ENCODE measurements around the gene EXOC4.

Gene EXOC4

DNA sequence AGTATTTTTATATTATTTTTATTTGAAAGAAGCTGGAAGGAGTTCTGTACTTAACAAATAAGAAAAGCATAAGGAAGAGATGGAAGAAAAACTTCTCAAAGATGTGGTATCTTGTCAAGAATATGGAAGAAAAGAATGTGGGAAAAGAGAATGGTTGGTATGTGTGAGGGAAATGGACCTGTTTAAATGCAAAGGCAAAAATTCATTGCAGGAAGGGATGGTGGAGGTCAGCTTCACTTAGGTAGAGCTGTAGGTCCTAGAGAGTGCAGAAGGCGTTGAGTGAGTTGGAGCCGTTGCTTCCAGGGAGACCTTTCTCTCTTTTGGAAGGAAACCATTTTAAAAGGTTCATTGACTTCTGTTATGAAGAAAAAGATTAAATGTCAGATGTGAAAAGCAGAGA is 107.3 kb downstream of the EXOC4 start:
- TF ChIP-seq, protein P1, sequence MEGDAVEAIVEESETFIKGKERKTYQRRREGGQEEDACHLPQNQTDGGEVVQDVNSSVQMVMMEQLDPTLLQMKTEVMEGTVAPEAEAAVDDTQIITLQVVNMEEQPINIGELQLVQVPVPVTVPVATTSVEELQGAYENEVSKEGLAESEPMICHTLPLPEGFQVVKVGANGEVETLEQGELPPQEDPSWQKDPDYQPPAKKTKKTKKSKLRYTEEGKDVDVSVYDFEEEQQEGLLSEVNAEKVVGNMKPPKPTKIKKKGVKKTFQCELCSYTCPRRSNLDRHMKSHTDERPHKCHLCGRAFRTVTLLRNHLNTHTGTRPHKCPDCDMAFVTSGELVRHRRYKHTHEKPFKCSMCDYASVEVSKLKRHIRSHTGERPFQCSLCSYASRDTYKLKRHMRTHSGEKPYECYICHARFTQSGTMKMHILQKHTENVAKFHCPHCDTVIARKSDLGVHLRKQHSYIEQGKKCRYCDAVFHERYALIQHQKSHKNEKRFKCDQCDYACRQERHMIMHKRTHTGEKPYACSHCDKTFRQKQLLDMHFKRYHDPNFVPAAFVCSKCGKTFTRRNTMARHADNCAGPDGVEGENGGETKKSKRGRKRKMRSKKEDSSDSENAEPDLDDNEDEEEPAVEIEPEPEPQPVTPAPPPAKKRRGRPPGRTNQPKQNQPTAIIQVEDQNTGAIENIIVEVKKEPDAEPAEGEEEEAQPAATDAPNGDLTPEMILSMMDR (IDR thresholded peaks at IDR 0.05; ENCODE audit: low read length, missing control alignments) = no peak
- H3K4me3 ChIP-seq (replicated peaks; ENCODE audit: low read depth, low read length) = no peak overlapping the region
- DNase-seq (ENCODE audit: low read depth) = no peak

DNA sequence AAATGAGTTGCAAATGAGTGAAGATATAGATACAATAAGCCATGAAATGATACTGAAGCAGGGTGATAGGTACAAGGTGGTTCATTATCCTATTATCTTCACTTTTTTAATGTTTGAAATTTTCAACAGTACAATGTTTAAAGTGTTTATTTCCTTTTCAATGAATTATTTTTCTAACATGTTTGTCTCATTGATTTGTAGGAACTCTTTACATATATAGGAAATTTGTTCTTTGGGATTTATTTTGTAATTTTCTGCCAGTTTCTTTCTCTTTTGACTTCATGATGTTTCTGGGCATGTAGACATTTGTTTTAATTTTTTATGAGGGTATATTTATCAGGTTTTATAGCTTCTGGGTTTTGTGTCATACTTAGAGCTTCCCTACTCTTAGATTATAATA is 108.9 kb downstream of the EXOC4 start:
- TF ChIP-seq, protein P1 (IDR thresholded peaks at IDR 0.05; ENCODE audit: low read length, missing control alignments) = no peak
- no peak for DNase-seq (ENCODE audit: low read depth)
- H3K4me3 ChIP-seq (replicated peaks; ENCODE audit: low read depth, low read length) = no peak overlapping the region

DNA sequence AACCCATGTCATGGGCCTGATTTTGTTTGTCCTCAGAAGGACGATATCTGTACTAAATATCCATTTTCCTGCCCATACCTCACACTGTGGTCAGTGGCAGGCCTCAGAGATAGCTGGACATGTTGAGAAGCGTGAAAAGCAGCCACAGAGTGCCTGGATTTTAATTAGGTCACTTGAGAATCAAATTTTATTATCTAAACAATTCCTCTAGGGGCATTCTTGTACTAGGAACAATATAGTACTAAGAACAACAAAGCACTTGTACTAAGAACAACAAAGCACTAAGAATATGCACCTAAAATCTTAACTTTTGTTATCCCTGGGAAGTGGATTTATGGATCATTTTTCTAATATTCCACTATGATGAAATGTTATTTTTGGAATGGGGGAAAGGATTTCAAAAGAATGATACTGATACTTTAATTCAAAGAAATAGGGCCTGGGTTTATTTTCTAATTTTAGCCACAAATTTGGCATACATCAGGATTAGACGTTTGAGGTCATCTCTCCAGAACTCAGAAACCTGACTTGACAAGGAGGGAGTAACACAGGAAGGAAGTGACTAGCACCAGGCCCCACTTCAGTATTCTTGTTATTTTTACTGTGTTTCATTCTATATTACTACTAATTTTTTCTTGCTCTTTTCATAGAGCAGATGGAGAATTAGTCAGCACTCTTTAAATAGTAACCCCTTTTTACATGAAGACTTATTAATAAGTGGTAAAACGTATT is 112.2 kb downstream of the EXOC4 start:
- no peak overlapping the region for H3K4me3 ChIP-seq (replicated peaks; ENCODE audit: low read depth, low read length)
- TF ChIP-seq, protein P1 (IDR thresholded peaks at IDR 0.05; ENCODE audit: low read length, missing control alignments) = no peak
- DNase-seq (ENCODE audit: low read depth) = peak; percentile 81

DNA sequence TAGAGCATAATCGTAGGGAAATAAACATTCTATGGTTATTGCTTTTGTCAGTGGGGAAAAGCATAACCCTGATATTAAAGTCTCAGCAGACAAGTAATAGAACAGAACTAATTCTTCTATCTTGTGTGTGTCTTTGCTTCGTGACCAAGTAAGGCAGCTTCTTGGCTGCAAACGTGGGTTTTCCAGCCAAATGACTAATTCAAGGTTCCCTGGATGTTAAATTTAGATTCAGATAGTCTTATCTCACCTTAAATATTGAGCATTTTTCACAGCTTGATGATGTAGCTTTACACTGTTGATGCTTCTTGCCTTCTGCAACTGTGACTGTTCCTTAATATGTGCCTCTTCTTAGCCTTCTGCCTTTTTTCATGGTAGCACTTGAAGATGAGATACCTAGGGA is 113.0 kb downstream of the EXOC4 start:
- peak; percentile 55 for DNase-seq (ENCODE audit: low read depth)
- TF ChIP-seq, protein P1 (IDR thresholded peaks at IDR 0.05; ENCODE audit: low read length, missing control alignments) = no peak

DNA sequence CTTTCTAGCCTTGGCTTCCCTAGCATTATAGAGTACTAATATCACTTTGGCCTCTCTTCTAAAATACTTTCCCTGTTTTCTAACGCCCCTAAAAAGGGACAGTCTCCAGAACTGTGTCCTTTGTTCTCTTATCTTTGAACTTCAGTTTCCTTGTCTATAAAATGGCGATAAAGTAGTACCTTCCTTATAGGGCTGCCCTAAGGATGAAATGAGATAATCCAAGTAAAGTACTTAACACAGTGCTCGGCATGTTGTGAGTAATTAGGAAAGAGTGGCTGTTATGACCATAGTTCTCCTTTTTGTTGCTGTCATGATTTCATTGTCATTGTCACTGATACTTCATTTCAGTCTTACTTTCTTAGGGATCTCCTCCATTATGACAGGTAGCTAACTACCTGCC is 114.7 kb downstream of the EXOC4 start:
- no peak for DNase-seq (ENCODE audit: low read depth)
- no peak overlapping the region for H3K4me3 ChIP-seq (replicated peaks; ENCODE audit: low read depth, low read length)
- TF ChIP-seq, protein P1 (IDR thresholded peaks at IDR 0.05; ENCODE audit: low read length, missing control alignments) = no peak

More for the DNA sequence above, 113.0 kb downstream of the EXOC4 start:
- H3K4me3 ChIP-seq (replicated peaks; ENCODE audit: low read depth, low read length) = no peak overlapping the region

DNA sequence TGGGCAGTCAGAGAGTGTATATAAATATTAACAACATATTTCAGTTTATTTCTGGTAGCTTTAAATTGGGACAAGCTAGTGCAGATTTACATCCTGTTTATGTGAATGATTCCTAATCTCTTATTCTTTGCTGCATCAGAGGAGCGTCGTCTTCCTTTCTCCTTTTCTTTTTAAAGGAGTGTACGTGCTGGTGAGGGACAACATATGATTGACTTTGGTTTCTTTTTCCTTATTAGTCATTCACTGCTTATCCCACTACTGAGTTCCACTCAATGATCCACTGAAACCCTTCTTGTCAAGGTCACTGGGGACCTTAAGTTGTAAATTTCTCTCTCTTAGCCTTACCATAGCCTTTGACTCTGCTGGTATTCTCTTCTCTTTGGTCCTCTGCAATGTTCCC is 116.3 kb downstream of the EXOC4 start:
- TF ChIP-seq, protein P1 (IDR thresholded peaks at IDR 0.05; ENCODE audit: low read length, missing control alignments) = no peak
- H3K4me3 ChIP-seq (replicated peaks; ENCODE audit: low read depth, low read length) = no peak overlapping the region
- peak; percentile 6 for DNase-seq (ENCODE audit: low read depth)

DNA sequence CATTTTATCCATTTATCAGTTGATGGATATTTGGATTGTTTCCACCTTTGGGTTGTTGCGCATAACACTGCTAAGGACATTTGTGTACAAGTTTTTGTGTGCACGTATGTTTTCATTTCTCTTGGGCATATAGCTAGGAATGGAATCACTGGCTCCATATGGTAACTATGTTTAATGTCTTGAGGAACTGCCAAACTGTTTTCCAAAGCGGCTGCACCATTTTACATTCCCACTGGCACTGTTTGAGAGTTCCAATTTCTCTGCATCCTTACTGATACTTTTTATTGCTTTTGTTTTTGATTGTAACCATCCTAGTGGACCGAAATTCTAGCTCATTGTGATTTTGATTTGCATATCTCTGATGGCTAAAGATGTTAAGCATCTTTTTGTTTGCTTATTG is 118.7 kb downstream of the EXOC4 start:
- no peak for DNase-seq (ENCODE audit: low read depth)
- TF ChIP-seq, protein P1 (IDR thresholded peaks at IDR 0.05; ENCODE audit: low read length, missing control alignments) = no peak
- H3K4me3 ChIP-seq (replicated peaks; ENCODE audit: low read depth, low read length) = no peak overlapping the region
